Small intestine (tissue), 7 donors: ENCODE results near the gene GCNT2. TPM values are rescaled to one million over a fixed set of nuclear protein-coding genes. Genes with fewer than 3 reads are reported as not detected.
A peak's percentile ranks its signal among the peaks of the same experiment; 100 is the strongest.
"Not testable (repeated sequence)": the region's sequence is repeated elsewhere in the genome, so short reads cannot be mapped to it uniquely, and the experiment has no call there.

Experiments used
- DNase-seq, 2 donors: peaks; one replicate each; pipeline versions ENCODE4 v3.0.0 to v3.0.0-alpha.2; 2013
- FAIRE-seq: peaks from 2 replicates; lab custom pipeline; 2012; peaks lifted over from hg19 to GRCh38; lab: Jason Lieb, UNC
- H3K27ac ChIP-seq, 3 donors: one replicate each; pipeline ENCODE4 v1.5.1; 2013; ENCODE audit warnings: low read length in 2 of 3, mild to moderate bottlenecking in 2 of 3, control low read depth in 1 of 3, inconsistent platforms in 1 of 3, low read depth in 1 of 3, moderate library complexity in 1 of 3
- H3K27me3 ChIP-seq, 3 donors: one replicate each; pipeline ENCODE4 v1.6.1; 2013; ENCODE audit warnings: low read length in 3 of 3, inconsistent platforms in 1 of 3; ENCODE audit not compliant: control insufficient read depth in 3 of 3, insufficient read depth in 3 of 3
- H3K36me3 ChIP-seq, 3 donors: one replicate each; pipeline ENCODE4 v1.6.1; 2013; ENCODE audit warnings: low read length in 3 of 3, inconsistent platforms in 1 of 3, low read depth in 1 of 3, mild to moderate bottlenecking in 1 of 3, moderate library complexity in 1 of 3; ENCODE audit not compliant: control insufficient read depth in 3 of 3, insufficient read depth in 2 of 3
- H3K4me1 ChIP-seq, 3 donors: one replicate each; pipeline ENCODE4 v1.6.1; 2013; ENCODE audit warnings: low read length in 2 of 3, inconsistent platforms in 1 of 3, low read depth in 1 of 3, mild to moderate bottlenecking in 1 of 3, moderate library complexity in 1 of 3; ENCODE audit not compliant: control insufficient read depth in 3 of 3, insufficient read depth in 2 of 3
- H3K4me3 ChIP-seq, 3 donors: one replicate each; pipeline ENCODE4 v1.5.1; 2013; ENCODE audit warnings: low read length in 3 of 3, control low read depth in 1 of 3, inconsistent platforms in 1 of 3, low read depth in 1 of 3, mild to moderate bottlenecking in 1 of 3, moderate library complexity in 1 of 3
- H3K9me3 ChIP-seq, 2 donors: one replicate each; pipeline ENCODE4 v1.6.1; 2013; ENCODE audit warnings: low read depth in 1 of 2, low read length in 1 of 2; ENCODE audit not compliant: control insufficient read depth in 2 of 2, insufficient read depth in 1 of 2
- WGBS, 3 donors: extraction: QIAGEN DNeasy Blood & Tissue Kit; methylation state at CpG; one replicate each; pipeline ENCODE4 v1.1.7; 2013; 5-methylcytosine and 5-hydroxymethylcytosine counted together
- polyA plus RNA-seq, 4 donors: library from polyadenylated mRNA; stranded (reverse) in 3 of 4; unstranded in 1 of 4; fragments of 200-250 nt in 3 of 4; fragments of 120-200 nt in 1 of 4; gene quantifications; one replicate each; pipeline versions ENCODE4 v1.2.1 to v1.2.3, GENCODE V29; 2013
- donor health status: healthy with polysubstance abuse.
- donor health status: control.
- donor health status: control.
- donor health status: Bipolar disorder and iron deficiency.
- donor health status: healthy.

The GCNT2 gene
- polyA plus RNA-seq, 4 donors = 6.5 to 39.3 (median 8.4) TPM

DNA sequence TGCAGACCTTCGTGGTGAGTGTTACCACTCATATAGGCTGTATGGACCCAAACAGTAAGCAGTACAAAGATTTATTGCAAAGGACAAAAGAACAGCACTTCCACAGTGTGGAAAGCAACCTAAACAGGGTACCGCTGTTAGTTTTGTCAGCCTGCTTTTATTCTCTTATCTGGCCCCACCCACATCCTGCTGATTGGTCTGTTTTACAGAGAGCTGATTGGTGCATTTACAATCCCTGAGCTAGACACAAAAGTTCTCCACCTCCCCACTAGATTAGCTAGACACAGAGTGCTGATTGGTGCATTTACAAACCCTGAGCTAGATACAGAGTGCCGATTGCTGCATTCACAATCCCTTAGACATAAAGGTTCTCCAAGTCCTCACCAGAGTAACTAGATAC lies 95.1 kb downstream of the GCNT2 start:
- FAIRE-seq, DNase-seq, H3K4me1 ChIP-seq, H3K27me3 ChIP-seq, H3K9me3 ChIP-seq, H3K4me3 ChIP-seq, H3K27ac ChIP-seq: not testable (repeated sequence)
- peaks cover 0 to 17% (median 2%) of the 10 kb centered on the region in 3 donors for H3K36me3 ChIP-seq
- 87 to 97% (median 93%) methylated on average over 3 of the region's 3 CpGs for WGBS, 3 donors

DNA sequence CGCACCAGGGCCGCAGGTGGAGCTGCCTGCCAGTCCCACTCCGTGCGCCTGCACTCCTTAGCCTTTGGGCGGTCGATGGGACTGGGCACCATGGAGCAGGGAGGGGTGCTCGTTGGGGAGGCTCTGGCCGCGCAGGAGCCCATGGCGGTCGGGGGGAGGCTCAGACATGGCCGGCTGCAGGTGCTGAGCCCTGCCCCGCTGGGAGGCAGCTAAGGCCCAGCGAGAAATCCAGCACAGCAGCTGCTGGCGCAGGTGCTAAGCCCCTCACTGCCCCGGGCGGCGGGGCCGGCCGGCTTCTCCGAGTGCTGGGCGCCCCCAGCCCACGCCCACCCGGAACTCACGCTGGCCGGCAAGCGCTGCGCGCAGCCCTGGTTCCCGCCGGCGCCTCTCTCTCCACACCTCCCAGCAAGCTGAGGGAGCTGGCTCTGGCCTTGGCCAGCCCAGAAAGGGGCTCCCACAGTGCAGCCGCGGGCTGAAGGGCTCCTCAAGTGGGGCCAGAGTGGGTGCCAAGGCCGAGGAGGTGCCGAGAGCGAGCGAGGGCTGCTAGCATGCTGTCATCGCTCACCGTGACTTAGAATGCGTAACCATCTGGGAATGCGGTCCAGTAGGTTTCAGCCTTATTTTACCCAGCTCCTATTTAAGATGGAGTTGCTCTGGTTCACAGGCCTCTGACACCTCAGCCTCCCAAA lies 96.0 kb downstream of the GCNT2 start:
- H3K4me1 ChIP-seq = no peaks in the 10 kb centered on the region
- FAIRE-seq = no peak
- H3K27me3 ChIP-seq = no peaks in the 10 kb centered on the region
- no peak overlapping the region for H3K27ac ChIP-seq
- H3K36me3 ChIP-seq = peaks cover 6 to 26% (median 7%) of the 10 kb centered on the region in 3 donors
- DNase-seq = no peak
- no peak overlapping the region for H3K4me3 ChIP-seq
- peaks cover under 1 to 7% of the 10 kb centered on the region in 2 donors for H3K9me3 ChIP-seq
- WGBS, 3 donors = 97 to 98% (median 97%) methylated on average over 28 to 42 of the region's 42 CpGs

DNA sequence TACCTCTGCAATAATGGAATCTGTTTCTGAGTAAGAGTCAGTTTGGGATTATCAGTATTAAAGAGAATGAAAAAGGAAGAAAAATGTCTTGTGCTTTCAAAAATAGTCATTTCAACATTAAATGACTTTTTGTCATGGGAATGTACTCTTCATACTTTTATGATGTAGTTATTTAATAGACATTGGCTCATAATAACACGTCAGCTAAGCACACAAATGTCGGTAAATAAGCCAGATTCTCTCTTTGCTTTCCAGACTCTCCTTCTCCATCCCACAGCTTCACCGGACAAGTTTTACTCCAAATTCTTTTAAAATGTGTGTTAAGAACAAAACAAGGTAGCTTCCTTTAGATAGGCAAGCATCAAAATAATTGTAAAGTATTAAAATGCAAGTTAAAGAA lies 97.3 kb downstream of the GCNT2 start:
- DNase-seq (no peak), FAIRE-seq (no peak)
- Histone ChIP-seq H3K27ac (no peak overlapping the region), H3K4me1 (no peaks in the 10 kb centered on the region), H3K9me3 (peaks cover 2 to 7% of the 10 kb centered on the region in 2 donors), H3K36me3 (peaks cover 8 to 31% (median 8%) of the 10 kb centered on the region in 3 donors), H3K4me3 (no peak overlapping the region), H3K27me3 (no peaks in the 10 kb centered on the region)
- WGBS, 3 donors = 85 to 92% (median 90%) methylated on average over 3 of the region's 3 CpGs

DNA sequence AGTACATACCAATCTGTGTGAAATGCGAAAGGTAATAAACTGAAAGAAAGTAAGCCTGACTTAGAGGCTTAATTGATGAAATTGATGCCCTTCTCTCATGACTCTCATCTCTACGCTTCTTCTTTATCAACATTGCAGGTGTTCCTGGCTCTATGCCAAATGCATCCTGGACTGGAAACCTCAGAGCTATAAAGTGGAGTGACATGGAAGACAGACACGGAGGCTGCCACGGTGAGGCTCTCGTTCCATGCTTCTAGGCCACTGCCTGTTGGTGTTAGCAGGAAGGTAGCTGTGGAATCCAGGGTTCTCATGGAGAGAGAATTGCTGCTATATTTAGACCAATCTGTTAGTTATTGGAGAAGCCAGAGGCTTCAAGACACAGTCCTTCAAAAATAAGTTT lies 100.1 kb downstream of the GCNT2 start:
- DNase-seq = peak; percentile 52 to 62
- no peaks in the 10 kb centered on the region for H3K27me3 ChIP-seq
- no peak for FAIRE-seq
- H3K4me3 ChIP-seq = no peak overlapping the region
- H3K4me1 ChIP-seq = no peaks in the 10 kb centered on the region
- H3K27ac ChIP-seq = no peak overlapping the region
- H3K36me3 ChIP-seq = peaks cover 12 to 29% (median 12%) of the 10 kb centered on the region in 3 donors
- WGBS, 3 donors = 52 to 70% (median 56%) methylated on average over 5 of the region's 5 CpGs
- H3K9me3 ChIP-seq = peaks cover 0 to 2% of the 10 kb centered on the region in 2 donors

DNA sequence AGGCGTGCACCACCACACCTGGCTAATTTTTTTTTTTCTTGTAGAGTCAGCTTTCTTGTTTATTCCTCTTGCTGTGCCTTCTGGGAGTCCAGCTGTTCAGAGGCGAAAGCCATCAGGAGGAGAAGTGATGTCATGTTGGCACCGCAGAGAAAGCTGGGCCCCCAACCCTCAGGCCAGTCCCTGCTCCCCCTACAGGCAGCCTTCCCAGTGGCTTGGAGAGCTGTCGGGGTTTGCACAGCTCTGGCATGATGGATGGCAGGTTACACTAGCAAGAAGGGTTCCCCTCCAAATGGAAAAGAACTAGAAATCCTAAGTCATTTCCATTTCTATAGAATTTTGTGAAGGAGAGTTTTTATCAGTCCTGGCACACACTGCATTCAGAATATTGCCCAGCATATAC lies 100.7 kb downstream of the GCNT2 start:
- DNase-seq = no peak

DNA sequence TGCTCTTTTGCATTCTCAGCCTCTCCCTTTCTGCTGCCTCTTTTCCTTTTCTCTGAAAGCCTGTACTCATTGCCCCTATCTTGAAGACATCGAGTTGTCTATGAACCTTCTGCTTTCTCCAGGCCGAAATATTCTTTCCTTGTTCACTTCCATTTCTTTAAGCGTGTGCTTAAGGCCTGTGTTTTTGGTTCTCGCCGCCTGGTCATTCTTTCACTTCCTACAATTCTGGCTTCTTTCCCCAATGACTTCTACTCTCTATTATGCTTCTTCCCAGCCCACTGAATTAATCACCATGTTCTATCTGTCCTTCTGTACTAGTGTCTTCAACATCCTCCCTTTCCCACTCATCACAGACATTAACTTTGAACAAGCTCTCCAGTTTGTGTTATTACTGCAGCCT lies 103.7 kb downstream of the GCNT2 start:
- Histone ChIP-seq H3K4me1 (no peaks in the 10 kb centered on the region), H3K27me3 (no peaks in the 10 kb centered on the region), H3K9me3 (peaks cover 0 to 2% of the 10 kb centered on the region in 2 donors), H3K4me3 (no peak overlapping the region), H3K27ac (no peak overlapping the region), H3K36me3 (peaks cover 10 to 28% (median 20%) of the 10 kb centered on the region in 3 donors)
- FAIRE-seq (no peak), DNase-seq (no peak)
- WGBS, 3 donors = 92 to 99% (median 93%) methylated on average over 5 of the region's 5 CpGs

More for the DNA sequence above, 100.7 kb downstream of the GCNT2 start:
- Histone ChIP-seq H3K27me3 (no peaks in the 10 kb centered on the region), H3K9me3 (peaks cover 0 to 2% of the 10 kb centered on the region in 2 donors), H3K4me3 (no peak overlapping the region), H3K4me1 (no peaks in the 10 kb centered on the region), H3K27ac (no peak overlapping the region), H3K36me3 (peaks cover 12 to 29% (median 14%) of the 10 kb centered on the region in 3 donors)
- no peak for FAIRE-seq
- WGBS, 3 donors = 93 to 99% (median 97%) methylated on average over 4 of the region's 4 CpGs

DNA sequence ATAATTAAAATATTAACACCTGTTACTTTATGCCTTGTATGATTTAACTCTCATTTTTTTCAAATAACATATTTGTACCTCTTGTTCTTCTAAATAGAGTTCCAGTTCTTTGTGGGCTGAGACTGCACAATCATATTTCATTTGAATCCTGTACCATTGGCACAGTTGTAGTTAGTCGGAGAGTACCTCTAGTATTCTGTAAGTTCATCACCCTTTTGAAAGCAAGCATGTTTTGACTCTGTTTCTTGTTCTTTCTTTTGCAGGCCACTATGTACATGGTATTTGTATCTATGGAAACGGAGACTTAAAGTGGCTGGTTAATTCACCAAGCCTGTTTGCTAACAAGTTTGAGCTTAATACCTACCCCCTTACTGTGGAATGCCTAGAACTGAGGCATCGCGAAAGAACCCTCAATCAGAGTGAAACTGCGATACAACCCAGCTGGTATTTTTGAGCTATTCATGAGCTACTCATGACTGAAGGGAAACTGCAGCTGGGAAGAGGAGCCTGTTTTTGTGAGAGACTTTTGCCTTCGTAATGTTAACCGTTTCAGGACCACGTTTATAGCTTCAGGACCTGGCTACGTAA lies 105.1 kb downstream of the GCNT2 start:
- no peaks in the 10 kb centered on the region for H3K4me1 ChIP-seq
- DNase-seq = no peak
- H3K27ac ChIP-seq = no peak overlapping the region
- no peaks in the 10 kb centered on the region for H3K27me3 ChIP-seq
- peaks cover 0 to 2% of the 10 kb centered on the region in 2 donors for H3K9me3 ChIP-seq
- WGBS, 3 donors = 68 to 91% (median 88%) methylated on average over 9 of the region's 9 CpGs
- no peak for FAIRE-seq
- peaks cover 10 to 25% (median 20%) of the 10 kb centered on the region in 3 donors for H3K36me3 ChIP-seq
- no peak overlapping the region for H3K4me3 ChIP-seq

DNA sequence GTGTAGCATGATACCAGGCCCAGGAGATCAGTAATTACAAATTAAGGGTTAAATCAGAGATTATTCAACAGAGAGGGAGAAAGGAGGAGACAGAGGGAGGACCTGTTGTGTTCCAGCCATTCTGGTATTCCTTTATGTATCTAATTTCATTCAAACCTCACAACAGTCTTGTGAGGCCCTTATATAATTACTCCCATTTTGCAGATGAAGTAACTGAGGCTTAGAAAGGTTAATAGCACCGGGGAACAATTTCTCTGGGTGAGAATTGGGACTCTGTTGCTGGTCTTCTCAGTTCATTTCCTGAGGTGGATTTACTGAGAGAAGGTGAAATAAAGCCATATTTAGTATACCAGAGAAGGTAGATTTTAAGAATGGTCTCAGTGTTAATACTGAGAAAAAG lies 106.6 kb downstream of the GCNT2 start:
- FAIRE-seq = no peak

More for the DNA sequence above, 106.6 kb downstream of the GCNT2 start:
- H3K4me3 ChIP-seq = no peak overlapping the region
- no peaks in the 10 kb centered on the region for H3K9me3 ChIP-seq
- DNase-seq = no peak
- H3K27me3 ChIP-seq = no peaks in the 10 kb centered on the region
- H3K27ac ChIP-seq = no peak overlapping the region
- peaks cover 4 to 13% (median 12%) of the 10 kb centered on the region in 3 donors for H3K36me3 ChIP-seq
- no peaks in the 10 kb centered on the region for H3K4me1 ChIP-seq
- 97 to 99% (median 97%) methylated on average over 1 of the region's 1 CpG for WGBS, 3 donors
